ENCODE results near the gene HEATR9. TPM values are rescaled to one million over a fixed set of nuclear protein-coding genes. Genes with fewer than 3 reads are reported as not detected.

The HEATR9 gene
- total and polyA plus RNA-seq, 2 donors (not counting 1 experiment from before 2014, with no cell fraction given), result 0.06 TPM; not detected in 1

- Histone ChIP-seq H4K20me1 (ENCODE audit: control insufficient read depth, insufficient read depth, low read length, poor library complexity, severe bottlenecking) (peaks cover 27% of the 10 kb centered on the region), H3K79me2 (ENCODE audit: control insufficient read depth, insufficient read depth, low read length) (peaks cover 32% of the 10 kb centered on the region), H3K36me3 (replicated peaks in 1 of 2; ENCODE audit: control extremely low read depth in 1 of 2, control insufficient read depth in 1 of 2, extremely low read depth in 1 of 2, insufficient read depth in 2 of 2, low read length in 1 of 2) (no peaks in the 10 kb centered on the region), H3K27me3 (replicated peaks in 1 of 4; ENCODE audit: control extremely low read depth in 1 of 4, control insufficient read depth in 3 of 4, insufficient read depth in 4 of 4, low read length in 3 of 4) (no peaks in the 10 kb centered on the region), H3K4me1 (ENCODE audit: control insufficient read depth in 2 of 2, insufficient read depth in 2 of 2, low read length in 2 of 2) (peaks cover 29 to 31% of the 10 kb centered on the region in 2 donors), H3K9me3 (ENCODE audit: control extremely low read depth in 1 of 3, control insufficient read depth in 2 of 3, insufficient read depth in 1 of 3, low read length in 2 of 3) (no peaks in the 10 kb centered on the region), H3K27ac (ENCODE audit: low read length in 2 of 2) (peak overlapping the region in 1 of 2 donors; percentile 11), H2AFZ (ENCODE audit: insufficient read depth, low read depth, low read length, poor library complexity, severe bottlenecking) (peak overlapping the region; percentile 60), H3K4me3 (ENCODE audit: control extremely low read depth in 1 of 5, extremely low read depth in 1 of 5, insufficient read depth in 1 of 5, low read depth in 2 of 5, low read length in 4 of 5) (no peak overlapping the region), H3K4me2 (replicated peaks; ENCODE audit: low read depth, low read length, poor library complexity, severe bottlenecking) (no peak overlapping the region), H3K9ac (ENCODE audit: low read length) (no peak overlapping the region)
- ChIA-PET CTCF (interaction anchor here (1.2 to 8.7 kb wide), 4 partner anchors 40 to 194 kb away, joined by 5 to 349 read pairs (median 15); partner anchors contain the start of gene C17orf50), POLR2A (interaction anchor here (2.8 kb wide), 1 partner anchor 43 kb away, joined by 33 read pairs; no protein-coding TSS in a partner anchor)
- no peak for TF ChIP-seq EZH2 (IDR thresholded peaks at IDR 0.05; ENCODE audit: borderline replicate concordance, insufficient read depth, low read depth, low read length, poor library complexity, severe bottlenecking)
- no peak for TF ChIP-seq CTCF (IDR thresholded peaks at IDR 0.05)
- no peak for ATAC-seq (ENCODE audit: low read depth)
- Mint-ChIP-seq H3K4me3 (peak overlapping the region; percentile 92), H3K4me1 (peaks cover 37% of the 10 kb centered on the region), H3K27me3 (no peaks in the 10 kb centered on the region), H3K9me3 (ENCODE audit: insufficient read depth) (no peaks in the 10 kb centered on the region), H3K27ac (peak overlapping the region; percentile 97)
- DNase-seq, result no peak
- 88% methylated on average over 4 of the region's 7 CpGs for WGBS (ENCODE audit: insufficient coverage)
- intact Hi-C loops (cut with micrococcal nuclease), result loop anchor here (10.0 kb wide), 1 partner anchor 193 kb away; no protein-coding TSS in a partner anchor
Measured at GRCh38 chr17:35807371-35808144, 61.1 kb downstream of the HEATR9 start.

Small RNA genes within 50 kb of the gene (small RNA-seq; reads per million reads assigned to genes)
- 27.7 reads per million, percentile 91 among the genes with 10 or more reads in this experiment for gene RF00100 (ENCODE audit: insufficient read length, low read depth, low replicate concordance)

Other genes starting within 250 kb of the HEATR9 start
- 1.2 TPM in 1 of 2 replicates, not detected in the other for gene RASL10B, start 137.3 kb downstream of the HEATR9 start, total RNA-seq
- gene RASL10B, start 137.3 kb downstream of the HEATR9 start, polyA plus RNA-seq, result 0.04 and 0.06 TPM in 2 replicates
- 0.17 TPM in 1 of 2 replicates, not detected in the other for gene GAS2L2, start 115.7 kb downstream of the HEATR9 start, total RNA-seq
- gene GAS2L2, start 115.7 kb downstream of the HEATR9 start, polyA plus RNA-seq, result 0.09 and 0.10 TPM in 2 replicates
- not detected in 2 replicates for gene C17orf50, start 108.0 kb downstream of the HEATR9 start, total RNA-seq
- gene C17orf50, start 108.0 kb downstream of the HEATR9 start, polyA plus RNA-seq, result not detected in 2 replicates
- gene MMP28, start 73.2 kb downstream of the HEATR9 start, total RNA-seq, result 2.0 and 2.4 TPM in 2 replicates
- 0.15 and 0.74 TPM in 2 replicates for gene MMP28, start 73.2 kb downstream of the HEATR9 start, polyA plus RNA-seq
- 246 and 249 TPM in 2 replicates for gene TAF15, start 59.4 kb downstream of the HEATR9 start, total RNA-seq
- 51.0 and 83.9 TPM in 2 replicates for gene TAF15, start 59.4 kb downstream of the HEATR9 start, polyA plus RNA-seq
- gene CCL5, start 11.5 kb upstream of the HEATR9 start, total RNA-seq, result 2.9 and 3.3 TPM in 2 replicates
- gene CCL5, start 11.5 kb upstream of the HEATR9 start, polyA plus RNA-seq, result 5.3 and 5.4 TPM in 2 replicates
- not detected in 2 replicates for gene RDM1, start 61.9 kb upstream of the HEATR9 start, total RNA-seq
- not detected in 2 replicates for gene RDM1, start 61.9 kb upstream of the HEATR9 start, polyA plus RNA-seq
- not detected in 2 replicates for gene LYZL6, start 74.8 kb upstream of the HEATR9 start, total RNA-seq
- not detected in 2 replicates for gene LYZL6, start 74.8 kb upstream of the HEATR9 start, polyA plus RNA-seq
- gene CCL16, start 112.6 kb upstream of the HEATR9 start, total RNA-seq, result not detected in 2 replicates
- not detected in 2 replicates for gene CCL16, start 112.6 kb upstream of the HEATR9 start, polyA plus RNA-seq
- gene CCL14, start 117.8 kb upstream of the HEATR9 start, total RNA-seq, result not detected in 2 replicates
- gene CCL14, start 117.8 kb upstream of the HEATR9 start, polyA plus RNA-seq, result not detected in 2 replicates
- not detected in 2 replicates for gene CCL15, start 132.7 kb upstream of the HEATR9 start, total RNA-seq
- gene CCL15, start 132.7 kb upstream of the HEATR9 start, polyA plus RNA-seq, result not detected in 2 replicates
- gene CCL23, start 149.1 kb upstream of the HEATR9 start, total RNA-seq, result not detected in 2 replicates
- gene CCL23, start 149.1 kb upstream of the HEATR9 start, polyA plus RNA-seq, result 0.61 TPM in 1 of 2 replicates, not detected in the other
- gene CCL18, start 195.4 kb upstream of the HEATR9 start, total RNA-seq, result not detected in 2 replicates
- gene CCL18, start 195.4 kb upstream of the HEATR9 start, polyA plus RNA-seq, result not detected in 2 replicates
- 4.5 and 5.7 TPM in 2 replicates for gene CCL3, start 221.3 kb upstream of the HEATR9 start, total RNA-seq
- 31.3 and 54.5 TPM in 2 replicates for gene CCL3, start 221.3 kb upstream of the HEATR9 start, polyA plus RNA-seq
- gene CCL4, start 234.9 kb upstream of the HEATR9 start, total RNA-seq, result 7.6 and 8.8 TPM in 2 replicates
- 3.5 and 7.5 TPM in 2 replicates for gene CCL4, start 234.9 kb upstream of the HEATR9 start, polyA plus RNA-seq